ENCODE measurements around the gene NEK7.
A peak's percentile ranks its signal among the peaks of the same experiment; 100 is the strongest.

The NEK7 gene

DNA sequence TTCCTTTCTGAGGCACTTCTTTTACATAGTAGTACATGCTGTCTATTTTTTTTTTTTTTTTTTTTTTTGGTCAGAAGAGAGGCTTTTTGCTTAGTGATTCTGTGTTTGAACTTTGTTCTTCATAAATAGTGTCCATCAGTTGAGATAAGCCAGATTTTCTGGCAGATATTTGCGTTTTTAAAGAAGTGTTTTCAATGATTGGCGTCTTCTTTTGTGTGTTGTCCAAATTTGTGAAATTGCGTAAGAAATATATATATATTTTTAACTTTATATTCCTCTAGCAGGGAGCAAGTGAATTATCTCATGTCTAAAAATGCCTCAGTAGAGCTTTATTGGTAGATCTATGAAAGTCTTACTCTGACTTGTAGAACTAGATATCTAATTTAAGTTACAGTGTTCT lies 28.3 kb downstream of the NEK7 start:
- H4K91ac ChIP-seq (ENCODE audit: low read depth, low read length) = no peak overlapping the region
- no peak overlapping the region for H2AK5ac ChIP-seq (ENCODE audit: low read length)
- H3K14ac ChIP-seq (ENCODE audit: low read length) = no peak overlapping the region
- no peak overlapping the region for H2AFZ ChIP-seq (ENCODE audit: insufficient read depth, low read length, poor library complexity)
- H4K8ac ChIP-seq (ENCODE audit: low read depth, low read length) = no peak overlapping the region
- no peak overlapping the region for H2BK120ac ChIP-seq (ENCODE audit: insufficient read depth, low read length, poor library complexity)
- no peak overlapping the region for H2BK5ac ChIP-seq (ENCODE audit: low read depth, low read length, poor library complexity)
- H3K27ac ChIP-seq (ENCODE audit: low read depth, low read length) = no peak overlapping the region
- no peaks in the 10 kb centered on the region for H3K79me2 ChIP-seq (ENCODE audit: control insufficient read depth, insufficient read depth, low read length, poor library complexity)
- H3K4me2 ChIP-seq (ENCODE audit: low read length) = no peak overlapping the region
- H3K9ac ChIP-seq (ENCODE audit: low read length) = no peak overlapping the region
- H3K79me1 ChIP-seq (ENCODE audit: low read length) = no peaks in the 10 kb centered on the region
- no peak overlapping the region for H2BK12ac ChIP-seq (ENCODE audit: low read length)
- H4K12ac ChIP-seq (ENCODE audit: low read depth, low read length) = no peak overlapping the region
- no peaks in the 10 kb centered on the region for H3K9me3 ChIP-seq (ENCODE audit: insufficient read depth, low read depth, low read length)
- no peaks in the 10 kb centered on the region for H3K27me3 ChIP-seq (ENCODE audit: insufficient read depth, low read length)
- H3K36me3 ChIP-seq (ENCODE audit: control insufficient read depth in 1 of 2, insufficient read depth in 2 of 2, low read length in 2 of 2) = no peaks in the 10 kb centered on the region
- no peak overlapping the region for H3K23ac ChIP-seq (ENCODE audit: low read length)
- no CpG with 5 or more reads among the region's 3 CpGs for WGBS (ENCODE audit: extremely low coverage, insufficient coverage, insufficient read length)
- no peak overlapping the region for H3K18ac ChIP-seq (ENCODE audit: low read length)
- H3K4me1 ChIP-seq (ENCODE audit: control insufficient read depth in 1 of 2, insufficient read depth in 2 of 2, low read length in 2 of 2) = no peaks in the 10 kb centered on the region
- DNase-seq = no peak
- no peak overlapping the region for H3K4ac ChIP-seq (ENCODE audit: low read depth, low read length)
- no peak overlapping the region for H3K4me3 ChIP-seq (ENCODE audit: low read depth, low read length)

DNA sequence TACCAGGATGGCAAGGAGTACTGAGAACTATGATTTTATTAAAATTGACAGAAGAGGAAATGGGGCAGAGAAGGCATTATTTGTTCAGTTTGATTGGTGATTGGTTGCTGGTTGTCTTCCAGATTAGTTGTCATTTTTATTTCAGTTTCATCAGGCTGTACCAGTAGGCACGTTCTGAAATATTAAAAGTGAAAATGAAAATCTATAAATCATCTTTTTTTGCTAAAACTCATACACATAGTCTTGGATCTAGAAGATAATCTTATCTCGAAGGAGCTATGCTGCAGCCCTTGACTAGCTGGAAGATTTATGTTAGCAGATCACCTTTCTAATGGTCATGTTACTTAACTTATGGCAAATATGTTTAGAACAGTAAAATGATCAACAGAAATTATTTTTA lies 29.0 kb downstream of the NEK7 start:
- peak in 1 of 2 donors; percentile 42 for DNase-seq
- Histone ChIP-seq H3K18ac (ENCODE audit: low read length) (no peak overlapping the region), H2BK5ac (ENCODE audit: low read depth, low read length, poor library complexity) (no peak overlapping the region), H2AFZ (ENCODE audit: insufficient read depth, low read length, poor library complexity) (no peak overlapping the region), H4K91ac (ENCODE audit: low read depth, low read length) (no peak overlapping the region), H3K9me3 (ENCODE audit: insufficient read depth, low read depth, low read length) (no peaks in the 10 kb centered on the region), H3K4me2 (ENCODE audit: low read length) (no peak overlapping the region), H3K4me1 (ENCODE audit: control insufficient read depth in 1 of 2, insufficient read depth in 2 of 2, low read length in 2 of 2) (no peaks in the 10 kb centered on the region), H3K14ac (ENCODE audit: low read length) (no peak overlapping the region), H3K27ac (ENCODE audit: low read depth, low read length) (no peak overlapping the region), H4K12ac (ENCODE audit: low read depth, low read length) (no peak overlapping the region), H3K27me3 (ENCODE audit: insufficient read depth, low read length) (no peaks in the 10 kb centered on the region), H3K79me1 (ENCODE audit: low read length) (no peaks in the 10 kb centered on the region), H2BK120ac (ENCODE audit: insufficient read depth, low read length, poor library complexity) (no peak overlapping the region), H3K23ac (ENCODE audit: low read length) (no peak overlapping the region), H2AK5ac (ENCODE audit: low read length) (no peak overlapping the region), H3K79me2 (ENCODE audit: control insufficient read depth, insufficient read depth, low read length, poor library complexity) (no peaks in the 10 kb centered on the region), H4K8ac (ENCODE audit: low read depth, low read length) (no peak overlapping the region), H3K4me3 (ENCODE audit: low read depth, low read length) (no peak overlapping the region), H2BK12ac (ENCODE audit: low read length) (no peak overlapping the region), H3K4ac (ENCODE audit: low read depth, low read length) (no peak overlapping the region), H3K9ac (ENCODE audit: low read length) (no peak overlapping the region), H3K36me3 (ENCODE audit: control insufficient read depth in 1 of 2, insufficient read depth in 2 of 2, low read length in 2 of 2) (no peaks in the 10 kb centered on the region)
- no CpG with 5 or more reads among the region's 2 CpGs for WGBS (ENCODE audit: extremely low coverage, insufficient coverage, insufficient read length)

DNA sequence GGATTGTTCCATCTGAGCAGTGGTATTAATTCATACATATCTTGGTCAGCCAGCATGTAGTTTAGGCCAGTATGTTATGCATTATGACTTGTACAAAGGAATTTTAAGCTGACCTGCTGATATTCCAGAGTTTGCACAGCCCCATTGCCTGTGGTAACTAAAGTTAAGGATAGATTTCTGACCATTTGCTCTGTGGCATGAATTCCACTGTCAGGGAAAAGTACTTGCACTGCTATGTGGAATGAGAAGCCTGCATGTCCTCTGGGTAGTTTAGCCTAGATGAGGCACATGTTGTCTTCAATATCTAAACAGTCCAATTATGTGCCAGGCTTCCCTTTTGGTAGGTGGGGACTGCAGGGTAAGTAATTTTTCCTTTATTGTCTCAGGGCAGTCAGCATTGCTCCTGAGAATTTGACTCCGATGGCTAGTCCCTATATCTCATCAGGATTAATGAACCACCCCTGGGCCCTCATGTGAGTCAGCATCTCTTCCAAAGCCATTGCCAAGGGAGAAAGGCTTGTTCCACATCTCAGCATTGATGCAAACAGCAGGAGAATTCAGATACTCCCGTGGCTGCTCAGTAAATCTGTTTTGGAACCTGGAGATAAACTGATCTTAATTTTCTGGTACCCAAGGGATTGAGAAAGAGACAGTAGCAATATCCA lies 30.2 kb downstream of the NEK7 start:
- no peaks in the 10 kb centered on the region for H3K79me2 ChIP-seq (ENCODE audit: control insufficient read depth, insufficient read depth, low read length, poor library complexity)
- peak; percentile 55 to 88 for DNase-seq
- H2AFZ ChIP-seq (ENCODE audit: insufficient read depth, low read length, poor library complexity) = no peak overlapping the region
- no peak overlapping the region for H2BK5ac ChIP-seq (ENCODE audit: low read depth, low read length, poor library complexity)
- H4K8ac ChIP-seq (ENCODE audit: low read depth, low read length) = no peak overlapping the region
- H3K36me3 ChIP-seq (ENCODE audit: control insufficient read depth in 1 of 2, insufficient read depth in 2 of 2, low read length in 2 of 2) = no peaks in the 10 kb centered on the region
- no peaks in the 10 kb centered on the region for H3K79me1 ChIP-seq (ENCODE audit: low read length)
- H3K4me1 ChIP-seq (ENCODE audit: control insufficient read depth in 1 of 2, insufficient read depth in 2 of 2, low read length in 2 of 2) = no peaks in the 10 kb centered on the region
- H4K12ac ChIP-seq (ENCODE audit: low read depth, low read length) = no peak overlapping the region
- no peak overlapping the region for H3K4me2 ChIP-seq (ENCODE audit: low read length)
- no peak overlapping the region for H2BK12ac ChIP-seq (ENCODE audit: low read length)
- no peak overlapping the region for H3K9ac ChIP-seq (ENCODE audit: low read length)
- no peaks in the 10 kb centered on the region for H3K9me3 ChIP-seq (ENCODE audit: insufficient read depth, low read depth, low read length)
- no peak overlapping the region for H3K27ac ChIP-seq (ENCODE audit: low read depth, low read length)
- no peak overlapping the region for H2BK120ac ChIP-seq (ENCODE audit: insufficient read depth, low read length, poor library complexity)
- H3K4ac ChIP-seq (ENCODE audit: low read depth, low read length) = no peak overlapping the region
- no peak overlapping the region for H3K18ac ChIP-seq (ENCODE audit: low read length)
- no peak overlapping the region for H3K23ac ChIP-seq (ENCODE audit: low read length)
- H3K4me3 ChIP-seq (ENCODE audit: low read depth, low read length) = no peak overlapping the region
- H2AK5ac ChIP-seq (ENCODE audit: low read length) = no peak overlapping the region
- WGBS (ENCODE audit: extremely low coverage, insufficient coverage, insufficient read length) = no CpG with 5 or more reads among the region's 2 CpGs
- no peak overlapping the region for H3K14ac ChIP-seq (ENCODE audit: low read length)
- H3K27me3 ChIP-seq (ENCODE audit: insufficient read depth, low read length) = no peaks in the 10 kb centered on the region
- H4K91ac ChIP-seq (ENCODE audit: low read depth, low read length) = no peak overlapping the region

DNA sequence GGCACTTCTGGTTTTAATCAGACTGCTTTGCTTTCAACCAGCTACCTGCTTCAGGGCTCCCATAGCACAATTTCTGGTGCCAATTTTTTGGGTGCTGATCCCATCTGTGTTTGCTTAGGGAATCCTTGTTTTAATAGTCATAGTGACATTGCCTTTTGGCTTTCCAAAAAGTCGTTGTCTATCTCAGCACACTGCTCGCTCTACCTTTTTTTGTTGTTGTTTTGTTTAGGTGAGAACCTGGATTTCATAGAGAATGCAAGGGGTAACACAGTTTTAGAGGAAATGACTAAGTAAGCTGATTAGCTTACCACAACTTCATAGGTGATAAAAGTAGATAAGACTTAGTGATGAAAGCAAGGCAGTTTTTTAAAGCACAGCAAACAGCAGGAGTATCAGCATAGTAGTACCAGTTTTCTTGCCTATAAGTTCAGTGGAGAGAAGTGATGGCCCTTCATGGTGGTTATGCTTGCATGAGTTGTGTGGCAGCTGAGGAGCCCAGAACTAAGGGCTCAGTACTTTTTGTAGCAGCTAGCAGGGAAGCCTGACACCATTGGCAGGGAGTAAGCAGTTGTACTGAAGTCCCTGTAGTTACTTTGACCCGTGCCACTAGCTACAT lies 31.3 kb downstream of the NEK7 start:
- H4K12ac ChIP-seq (ENCODE audit: low read depth, low read length) = no peak overlapping the region
- no peak overlapping the region for H2AFZ ChIP-seq (ENCODE audit: insufficient read depth, low read length, poor library complexity)
- no peak overlapping the region for H3K14ac ChIP-seq (ENCODE audit: low read length)
- H3K9ac ChIP-seq (ENCODE audit: low read length) = no peak overlapping the region
- H3K23ac ChIP-seq (ENCODE audit: low read length) = no peak overlapping the region
- no peak overlapping the region for H3K4ac ChIP-seq (ENCODE audit: low read depth, low read length)
- no peaks in the 10 kb centered on the region for H3K79me2 ChIP-seq (ENCODE audit: control insufficient read depth, insufficient read depth, low read length, poor library complexity)
- no peaks in the 10 kb centered on the region for H3K9me3 ChIP-seq (ENCODE audit: insufficient read depth, low read depth, low read length)
- no peak overlapping the region for H3K4me3 ChIP-seq (ENCODE audit: low read depth, low read length)
- H2BK5ac ChIP-seq (ENCODE audit: low read depth, low read length, poor library complexity) = no peak overlapping the region
- WGBS (ENCODE audit: extremely low coverage, insufficient coverage, insufficient read length) = no CpG with 5 or more reads among the region's 3 CpGs
- H3K18ac ChIP-seq (ENCODE audit: low read length) = no peak overlapping the region
- no peaks in the 10 kb centered on the region for H3K27me3 ChIP-seq (ENCODE audit: insufficient read depth, low read length)
- no peak overlapping the region for H3K27ac ChIP-seq (ENCODE audit: low read depth, low read length)
- no peak overlapping the region for H4K91ac ChIP-seq (ENCODE audit: low read depth, low read length)
- no peak overlapping the region for H3K4me2 ChIP-seq (ENCODE audit: low read length)
- H2BK120ac ChIP-seq (ENCODE audit: insufficient read depth, low read length, poor library complexity) = no peak overlapping the region
- no peak overlapping the region for H2BK12ac ChIP-seq (ENCODE audit: low read length)
- H3K36me3 ChIP-seq (ENCODE audit: control insufficient read depth in 1 of 2, insufficient read depth in 2 of 2, low read length in 2 of 2) = no peaks in the 10 kb centered on the region
- DNase-seq = no peak
- no peak overlapping the region for H2AK5ac ChIP-seq (ENCODE audit: low read length)
- H3K4me1 ChIP-seq (ENCODE audit: control insufficient read depth in 1 of 2, insufficient read depth in 2 of 2, low read length in 2 of 2) = no peaks in the 10 kb centered on the region
- no peak overlapping the region for H4K8ac ChIP-seq (ENCODE audit: low read depth, low read length)
- H3K79me1 ChIP-seq (ENCODE audit: low read length) = no peaks in the 10 kb centered on the region
